Measurements from ENCODE around the gene VWA7. TPM values are rescaled to one million over a fixed set of nuclear protein-coding genes. Genes with fewer than 3 reads are reported as not detected.

Gene VWA7
- total RNA-seq, 1 donor from 2014 or later = 1.0 TPM

DNA sequence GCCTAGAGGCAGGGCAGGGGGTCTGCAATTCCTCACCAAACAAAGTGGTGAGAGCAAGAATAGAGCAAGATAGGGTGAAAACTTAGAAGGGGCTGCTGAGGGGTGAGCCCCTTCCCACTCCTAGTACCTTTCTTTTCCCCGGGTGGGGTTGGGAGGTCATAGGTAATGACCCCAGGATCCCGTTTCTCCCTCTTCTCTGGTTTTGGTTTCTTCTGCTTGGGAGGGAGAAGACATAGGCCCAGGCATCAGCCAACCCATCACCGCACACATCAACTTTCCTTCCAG, 14.9 kb upstream of the VWA7 start:
- Histone ChIP-seq H3K27me3 (ENCODE audit: control insufficient read depth in 3 of 3, insufficient read depth in 3 of 3, low read length in 3 of 3) (no peaks in the 10 kb centered on the region), H3K27ac (ENCODE audit: low read depth, low read length) (no peak overlapping the region), H3K4me1 (ENCODE audit: control insufficient read depth in 3 of 3, insufficient read depth in 3 of 3, low read length in 3 of 3) (peaks cover 14 to 21% (median 18%) of the 10 kb centered on the region in 3 donors), H3K4me3 (ENCODE audit: low read length in 3 of 3) (no peak overlapping the region), H3K36me3 (ENCODE audit: control insufficient read depth in 3 of 3, insufficient read depth in 3 of 3, low read length in 3 of 3) (peaks cover 15 to 20% (median 17%) of the 10 kb centered on the region in 3 donors), H3K9me3 (ENCODE audit: control insufficient read depth in 3 of 3, low read length in 3 of 3) (no peaks in the 10 kb centered on the region), H3K9ac (ENCODE audit: low read depth in 1 of 3, low read length in 3 of 3) (no peak overlapping the region)

GRCh38 chr6:31791324-31792089, 14.4 kb upstream of the VWA7 start:
- peaks cover 13 to 20% (median 17%) of the 10 kb centered on the region in 3 donors for H3K36me3 ChIP-seq (ENCODE audit: control insufficient read depth in 3 of 3, insufficient read depth in 3 of 3, low read length in 3 of 3)
- H3K9me3 ChIP-seq (ENCODE audit: control insufficient read depth in 3 of 3, low read length in 3 of 3) = no peaks in the 10 kb centered on the region
- H3K27ac ChIP-seq (ENCODE audit: low read depth, low read length) = no peak overlapping the region
- no peaks in the 10 kb centered on the region for H3K27me3 ChIP-seq (ENCODE audit: control insufficient read depth in 3 of 3, insufficient read depth in 3 of 3, low read length in 3 of 3)
- peaks cover 14 to 21% (median 18%) of the 10 kb centered on the region in 3 donors for H3K4me1 ChIP-seq (ENCODE audit: control insufficient read depth in 3 of 3, insufficient read depth in 3 of 3, low read length in 3 of 3)
- no peak overlapping the region for H3K4me3 ChIP-seq (ENCODE audit: low read length in 3 of 3)
- H3K9ac ChIP-seq (ENCODE audit: low read depth in 1 of 3, low read length in 3 of 3) = no peak overlapping the region

- Histone ChIP-seq H3K36me3 (ENCODE audit: control insufficient read depth in 3 of 3, insufficient read depth in 3 of 3, low read length in 3 of 3) (peaks cover 35 to 50% (median 46%) of the 10 kb centered on the region in 3 donors), H3K9me3 (ENCODE audit: control insufficient read depth in 3 of 3, low read length in 3 of 3) (no peaks in the 10 kb centered on the region), H3K4me3 (ENCODE audit: low read length in 3 of 3) (no peak overlapping the region), H3K4me1 (ENCODE audit: control insufficient read depth in 3 of 3, insufficient read depth in 3 of 3, low read length in 3 of 3) (peaks cover 0 to 3% (median 0%) of the 10 kb centered on the region in 3 donors), H3K27ac (ENCODE audit: low read depth, low read length) (no peak overlapping the region), H3K27me3 (ENCODE audit: control insufficient read depth in 3 of 3, insufficient read depth in 3 of 3, low read length in 3 of 3) (no peaks in the 10 kb centered on the region), H3K9ac (ENCODE audit: low read depth in 1 of 3, low read length in 3 of 3) (no peak overlapping the region)
Measured at GRCh38 chr6:31785475-31785874, 8.3 kb upstream of the VWA7 start.

DNA sequence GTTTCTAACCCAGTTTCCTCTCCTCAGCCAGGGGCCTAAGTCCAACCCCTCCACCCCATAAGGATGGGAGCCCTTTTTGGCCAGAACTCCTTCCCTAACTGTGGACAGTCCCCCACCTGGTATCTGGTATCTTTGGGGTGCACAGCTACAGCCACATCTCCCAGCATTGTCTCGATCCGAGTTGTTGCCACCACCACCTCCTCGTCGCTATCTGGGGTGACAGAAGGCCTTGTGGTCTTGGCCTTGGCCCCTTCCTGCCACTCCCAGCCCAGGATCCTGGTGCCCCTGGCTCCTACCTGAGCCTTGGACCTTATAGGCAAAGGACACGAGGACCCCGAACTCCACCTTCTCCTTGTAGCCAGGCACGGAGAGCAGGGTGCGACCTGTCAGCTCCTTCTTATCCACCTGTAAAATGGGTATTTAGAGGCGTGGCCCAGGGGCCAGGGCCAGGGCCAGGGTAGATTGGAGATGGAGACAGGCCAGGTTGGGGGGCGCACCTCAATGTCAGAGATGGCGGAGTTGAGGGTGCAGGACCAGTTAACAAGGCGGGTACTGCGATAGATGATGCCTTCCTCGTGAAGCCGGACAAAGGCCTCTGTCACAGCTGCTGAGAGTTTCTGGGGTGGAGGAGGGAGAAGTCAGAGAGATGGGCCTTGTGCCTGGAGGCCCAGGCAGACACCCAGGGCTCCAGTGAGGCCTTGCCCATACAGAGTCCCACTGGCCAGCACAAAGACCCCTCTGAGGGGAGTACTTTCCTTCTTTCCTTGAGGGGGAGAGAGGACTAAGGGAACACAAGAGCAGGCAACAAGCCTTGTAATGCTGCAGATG, 7.2 kb upstream of the VWA7 start:
- H3K4me3 ChIP-seq (ENCODE audit: low read length in 3 of 3) = no peak overlapping the region
- peaks cover 46 to 58% (median 54%) of the 10 kb centered on the region in 3 donors for H3K36me3 ChIP-seq (ENCODE audit: control insufficient read depth in 3 of 3, insufficient read depth in 3 of 3, low read length in 3 of 3)
- no peaks in the 10 kb centered on the region for H3K27me3 ChIP-seq (ENCODE audit: control insufficient read depth in 3 of 3, insufficient read depth in 3 of 3, low read length in 3 of 3)
- H3K9ac ChIP-seq (ENCODE audit: low read depth in 1 of 3, low read length in 3 of 3) = no peak overlapping the region
- H3K9me3 ChIP-seq (ENCODE audit: control insufficient read depth in 3 of 3, low read length in 3 of 3) = no peaks in the 10 kb centered on the region
- H3K27ac ChIP-seq (ENCODE audit: low read depth, low read length) = no peak overlapping the region
- peaks cover 0 to 1% (median 0%) of the 10 kb centered on the region in 3 donors for H3K4me1 ChIP-seq (ENCODE audit: control insufficient read depth in 3 of 3, insufficient read depth in 3 of 3, low read length in 3 of 3)

GRCh38 chr6:31782126-31782855, 5.2 kb upstream of the VWA7 start:
- Histone ChIP-seq H3K9me3 (ENCODE audit: control insufficient read depth in 3 of 3, low read length in 3 of 3) (no peaks in the 10 kb centered on the region), H3K36me3 (ENCODE audit: control insufficient read depth in 3 of 3, insufficient read depth in 3 of 3, low read length in 3 of 3) (peaks cover 56 to 63% (median 56%) of the 10 kb centered on the region in 3 donors), H3K4me1 (ENCODE audit: control insufficient read depth in 3 of 3, insufficient read depth in 3 of 3, low read length in 3 of 3) (peaks cover 3 to 7% (median 5%) of the 10 kb centered on the region in 3 donors), H3K27me3 (ENCODE audit: control insufficient read depth in 3 of 3, insufficient read depth in 3 of 3, low read length in 3 of 3) (no peaks in the 10 kb centered on the region), H3K4me3 (ENCODE audit: low read length in 3 of 3) (no peak overlapping the region), H3K9ac (ENCODE audit: low read depth in 1 of 3, low read length in 3 of 3) (no peak overlapping the region), H3K27ac (ENCODE audit: low read depth, low read length) (no peak overlapping the region)

- Histone ChIP-seq H3K9ac (ENCODE audit: low read depth in 1 of 3, low read length in 3 of 3) (no peak overlapping the region), H3K36me3 (ENCODE audit: control insufficient read depth in 3 of 3, insufficient read depth in 3 of 3, low read length in 3 of 3) (peaks cover 56 to 63% (median 56%) of the 10 kb centered on the region in 3 donors), H3K9me3 (ENCODE audit: control insufficient read depth in 3 of 3, low read length in 3 of 3) (no peaks in the 10 kb centered on the region), H3K4me1 (ENCODE audit: control insufficient read depth in 3 of 3, insufficient read depth in 3 of 3, low read length in 3 of 3) (peaks cover 10 to 15% (median 13%) of the 10 kb centered on the region in 3 donors), H3K27me3 (ENCODE audit: control insufficient read depth in 3 of 3, insufficient read depth in 3 of 3, low read length in 3 of 3) (no peaks in the 10 kb centered on the region), H3K27ac (ENCODE audit: low read depth, low read length) (no peak overlapping the region), H3K4me3 (ENCODE audit: low read length in 3 of 3) (no peak overlapping the region)
Measured at GRCh38 chr6:31781244-31782125, 4.4 kb upstream of the VWA7 start.

- Histone ChIP-seq H3K9ac (ENCODE audit: low read depth in 1 of 3, low read length in 3 of 3) (no peak overlapping the region), H3K27me3 (ENCODE audit: control insufficient read depth in 3 of 3, insufficient read depth in 3 of 3, low read length in 3 of 3) (no peaks in the 10 kb centered on the region), H3K27ac (ENCODE audit: low read depth, low read length) (no peak overlapping the region), H3K4me1 (ENCODE audit: control insufficient read depth in 3 of 3, insufficient read depth in 3 of 3, low read length in 3 of 3) (peaks cover 10 to 24% (median 20%) of the 10 kb centered on the region in 3 donors), H3K36me3 (ENCODE audit: control insufficient read depth in 3 of 3, insufficient read depth in 3 of 3, low read length in 3 of 3) (peaks cover 55 to 63% (median 56%) of the 10 kb centered on the region in 3 donors), H3K4me3 (ENCODE audit: low read length in 3 of 3) (no peak overlapping the region), H3K9me3 (ENCODE audit: control insufficient read depth in 3 of 3, low read length in 3 of 3) (no peaks in the 10 kb centered on the region)
Measured at GRCh38 chr6:31780507-31781243, 3.5 kb upstream of the VWA7 start.

GRCh38 chr6:31779908-31780307, 2.8 kb upstream of the VWA7 start:
- H3K36me3 ChIP-seq (ENCODE audit: control insufficient read depth in 3 of 3, insufficient read depth in 3 of 3, low read length in 3 of 3) = peaks cover 48 to 57% (median 49%) of the 10 kb centered on the region in 3 donors
- no peak overlapping the region for H3K27ac ChIP-seq (ENCODE audit: low read depth, low read length)
- peaks cover 10 to 26% (median 22%) of the 10 kb centered on the region in 3 donors for H3K4me1 ChIP-seq (ENCODE audit: control insufficient read depth in 3 of 3, insufficient read depth in 3 of 3, low read length in 3 of 3)

More at GRCh38 chr6:31779908-31780307, 2.8 kb upstream of the VWA7 start:
- Histone ChIP-seq H3K27me3 (ENCODE audit: control insufficient read depth in 3 of 3, insufficient read depth in 3 of 3, low read length in 3 of 3) (no peaks in the 10 kb centered on the region), H3K9me3 (ENCODE audit: control insufficient read depth in 3 of 3, low read length in 3 of 3) (no peaks in the 10 kb centered on the region), H3K9ac (ENCODE audit: low read depth in 1 of 3, low read length in 3 of 3) (no peak overlapping the region), H3K4me3 (ENCODE audit: low read length in 3 of 3) (no peak overlapping the region)

Measured in skeletal muscle tissue (tissue), 4 donors.